Fibroblast of the aortic adventitia (primary cell): ENCODE results near the gene IFT25. TPM values are rescaled to one million over a fixed set of nuclear protein-coding genes. Genes with fewer than 3 reads are reported as not detected.
"Not testable (repeated sequence)": the region's sequence is repeated elsewhere in the genome, so short reads cannot be mapped to it uniquely, and the experiment has no call there.

ENCODE experiments used
- DNase-seq: peaks from one replicate; pipeline ENCODE4 v3.0.0-alpha.2; 2010; ENCODE audit warnings: low read depth
- H3K4me3 ChIP-seq: 2 replicates; pipeline ENCODE4 v1.5.1; 2011; ENCODE audit warnings: low read depth, mild to moderate bottlenecking, control low read depth, low read length, moderate library complexity
- total RNA-seq: library from RNA; depleted of rRNA; stranded (reverse); fragments of >200 nt; gene quantifications from 2 replicates; pipeline ENCODE4 v1.2.3, GENCODE V29; 2012; ENCODE audit warnings: low replicate concordance
- TF ChIP-seq, protein P1 (sequence below): IDR thresholded peaks from 2 replicates; pipeline ENCODE4 v1.5.1; 2011; ENCODE audit warnings: mild to moderate bottlenecking, low read length, control low read depth, inconsistent platforms; ENCODE audit not compliant: insufficient read depth

The IFT25 gene
- total RNA-seq: 20.8 and 53.4 TPM in 2 replicates

DNA sequence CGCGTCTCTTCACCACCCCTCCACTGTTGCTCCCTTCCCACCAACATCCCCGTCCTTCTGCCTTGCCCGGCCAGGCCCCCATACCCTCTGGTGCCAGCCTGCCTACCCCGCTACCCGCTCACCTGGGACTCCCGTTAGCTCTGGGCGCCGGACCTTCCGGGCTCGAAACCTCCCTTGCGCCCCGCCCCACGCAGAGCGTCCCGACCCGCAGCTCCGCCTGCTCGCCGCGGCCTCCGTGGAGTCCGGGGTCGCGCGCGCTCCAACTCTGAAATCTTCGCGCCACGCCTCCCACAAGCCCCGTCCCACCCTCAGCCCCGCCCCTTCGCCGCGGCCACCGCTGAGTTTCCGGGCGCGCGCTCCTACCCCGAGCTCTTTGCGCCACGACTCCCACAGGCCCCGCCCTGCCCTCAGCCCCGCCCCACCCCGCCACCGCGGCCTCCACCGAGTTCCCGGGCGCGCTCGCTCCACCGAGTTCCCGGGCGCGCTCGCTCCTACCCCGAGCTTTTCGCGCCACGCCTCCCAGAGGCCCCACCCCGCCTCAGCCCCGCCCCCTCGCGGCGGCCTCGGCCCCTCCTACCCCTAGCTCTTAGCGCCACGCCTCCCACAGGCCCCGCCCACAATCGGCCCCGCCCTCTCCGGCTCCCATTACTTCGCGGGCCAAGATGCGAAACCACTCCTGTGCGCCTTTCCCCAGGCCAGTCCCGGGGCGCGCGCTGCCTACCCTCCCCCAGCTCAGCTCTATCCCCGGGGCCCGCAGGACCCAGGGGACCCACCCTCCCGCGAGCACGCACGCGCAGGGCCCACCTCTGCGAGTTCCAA is at the start of gene IFT25:
IFT25 (minus strand) TSS at position 267 of the 819 bp plus-strand sequence. CDS start 5,617 bp downstream, outside the sequence.
- peak within 1 kb of the TSS; percentile 99 for H3K4me3 ChIP-seq
- DNase-seq: peak; percentile 96
- TF ChIP-seq, protein P1, sequence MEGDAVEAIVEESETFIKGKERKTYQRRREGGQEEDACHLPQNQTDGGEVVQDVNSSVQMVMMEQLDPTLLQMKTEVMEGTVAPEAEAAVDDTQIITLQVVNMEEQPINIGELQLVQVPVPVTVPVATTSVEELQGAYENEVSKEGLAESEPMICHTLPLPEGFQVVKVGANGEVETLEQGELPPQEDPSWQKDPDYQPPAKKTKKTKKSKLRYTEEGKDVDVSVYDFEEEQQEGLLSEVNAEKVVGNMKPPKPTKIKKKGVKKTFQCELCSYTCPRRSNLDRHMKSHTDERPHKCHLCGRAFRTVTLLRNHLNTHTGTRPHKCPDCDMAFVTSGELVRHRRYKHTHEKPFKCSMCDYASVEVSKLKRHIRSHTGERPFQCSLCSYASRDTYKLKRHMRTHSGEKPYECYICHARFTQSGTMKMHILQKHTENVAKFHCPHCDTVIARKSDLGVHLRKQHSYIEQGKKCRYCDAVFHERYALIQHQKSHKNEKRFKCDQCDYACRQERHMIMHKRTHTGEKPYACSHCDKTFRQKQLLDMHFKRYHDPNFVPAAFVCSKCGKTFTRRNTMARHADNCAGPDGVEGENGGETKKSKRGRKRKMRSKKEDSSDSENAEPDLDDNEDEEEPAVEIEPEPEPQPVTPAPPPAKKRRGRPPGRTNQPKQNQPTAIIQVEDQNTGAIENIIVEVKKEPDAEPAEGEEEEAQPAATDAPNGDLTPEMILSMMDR: no peak

DNA sequence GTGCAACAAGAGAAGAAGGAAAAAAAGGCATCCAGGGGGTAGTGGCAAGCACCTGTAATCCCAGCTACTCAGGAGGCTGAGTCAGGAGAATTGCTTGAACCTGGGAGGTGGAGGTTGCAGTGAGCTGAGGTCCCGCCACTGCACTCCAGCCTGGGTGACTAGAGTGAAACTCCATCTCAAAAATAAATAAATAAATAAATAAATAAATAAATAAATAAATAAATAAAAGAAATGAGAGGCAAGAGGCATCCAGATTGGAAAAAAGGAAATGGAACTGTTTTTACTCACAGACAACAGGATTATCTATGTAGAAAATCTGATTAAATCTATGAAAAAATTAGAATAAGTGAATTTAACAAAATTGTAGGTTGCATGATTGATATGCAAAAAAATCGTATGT is 49.0 kb upstream of the IFT25 start:
- not testable (repeated sequence) for DNase-seq, H3K4me3 ChIP-seq

DNA sequence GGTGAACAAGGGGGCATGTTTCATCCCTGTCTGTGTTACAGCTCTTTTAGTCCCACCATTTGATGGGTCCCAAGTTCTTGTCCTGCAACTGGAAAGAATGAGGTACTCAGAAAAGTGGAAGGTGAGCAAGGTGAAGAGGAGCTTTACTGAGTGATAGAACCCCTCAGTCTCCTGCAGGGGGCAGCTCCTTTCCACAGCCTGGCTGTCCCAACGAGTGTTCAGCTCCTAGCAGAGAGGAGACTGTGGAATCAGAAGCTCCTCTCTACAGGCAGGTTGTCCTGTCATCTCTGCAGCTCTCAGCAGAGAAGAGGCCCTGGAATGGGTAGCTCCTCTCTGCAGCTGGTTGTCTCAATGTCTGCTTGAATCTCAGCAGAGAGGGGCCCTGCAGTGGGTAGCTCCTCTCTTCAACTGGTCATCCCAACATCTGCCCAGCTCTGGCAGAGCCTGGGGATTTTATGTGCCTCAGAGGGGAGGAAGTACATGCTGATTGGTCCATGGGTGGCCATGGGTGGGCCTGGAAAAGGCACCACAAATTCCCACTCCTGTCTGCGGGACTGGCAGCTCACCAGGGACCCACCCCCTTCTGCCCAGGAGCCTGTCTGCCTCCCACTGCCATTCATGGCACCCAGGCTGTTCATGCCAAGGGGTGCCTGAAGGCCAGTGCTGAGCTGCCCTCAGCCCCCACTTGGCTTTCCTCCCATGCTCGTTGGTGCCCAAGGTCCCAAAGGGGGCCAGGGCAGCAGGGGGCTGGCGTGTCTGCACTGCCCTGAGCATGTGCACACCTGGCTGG is 46.8 kb upstream of the IFT25 start:
- TF ChIP-seq, protein P1: peak; percentile 33
- H3K4me3 ChIP-seq: no peak overlapping the region
- peak; percentile 7 for DNase-seq

DNA sequence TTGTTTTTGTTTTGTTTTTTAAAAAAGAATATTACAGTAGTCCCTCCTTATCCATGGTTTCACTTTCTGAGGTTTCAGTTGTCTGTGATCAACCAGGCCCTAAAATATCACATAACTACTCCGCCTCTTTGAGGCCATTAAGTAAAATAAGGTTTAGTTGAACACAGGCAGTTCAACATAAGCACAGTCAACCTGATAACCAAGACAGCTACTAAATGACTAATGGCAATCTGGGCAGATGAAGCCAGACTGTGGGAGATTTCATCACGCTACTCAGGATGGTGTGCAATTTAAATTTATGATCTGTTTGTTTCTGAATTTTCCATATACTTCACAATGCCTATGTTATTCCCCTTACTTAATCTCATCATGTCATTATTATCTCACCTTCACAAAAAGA is 42.4 kb upstream of the IFT25 start:
- peak; percentile 36 for DNase-seq
- no peak overlapping the region for H3K4me3 ChIP-seq
- TF ChIP-seq, protein P1: no peak

DNA sequence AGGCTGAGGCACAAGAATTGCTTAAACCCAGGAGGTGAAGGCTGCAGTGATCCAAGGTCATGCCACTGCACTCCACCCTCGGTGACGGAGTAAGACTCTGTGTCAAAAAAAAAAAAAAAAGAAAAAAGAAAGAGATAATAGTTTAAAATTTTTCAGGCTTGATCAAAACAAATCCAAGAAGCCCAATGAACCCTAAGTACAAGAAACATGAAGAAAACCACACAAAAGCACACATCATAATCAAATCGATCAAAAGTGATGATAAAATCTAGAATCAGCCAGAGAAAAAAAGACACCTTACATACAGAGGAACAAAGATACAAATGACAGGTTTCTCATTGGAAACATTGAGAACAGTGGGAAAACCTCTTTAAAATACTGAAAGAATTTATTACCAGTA is 41.0 kb upstream of the IFT25 start:
- H3K4me3 ChIP-seq: no peak overlapping the region
- DNase-seq: no peak
- TF ChIP-seq, protein P1: no peak

DNA sequence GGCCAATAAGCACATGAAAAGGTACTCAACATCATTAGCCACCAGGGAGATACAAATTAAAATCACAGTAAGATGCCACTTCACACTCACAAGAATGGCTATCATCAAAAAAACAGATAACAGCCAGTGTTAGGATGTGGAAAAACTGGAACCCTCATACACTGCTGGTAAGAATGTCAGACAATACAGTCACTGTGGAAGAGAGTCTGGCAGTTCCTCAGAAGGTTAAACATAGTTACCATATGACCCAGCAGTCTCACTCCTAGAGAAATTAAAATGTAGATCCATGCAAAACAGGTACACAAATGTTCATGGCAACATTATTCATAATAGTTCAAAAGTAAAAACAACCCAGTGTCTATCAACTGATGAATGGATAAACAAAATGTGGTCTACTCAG is 39.2 kb upstream of the IFT25 start:
- TF ChIP-seq, protein P1: no peak
- DNase-seq: no peak
- no peak overlapping the region for H3K4me3 ChIP-seq

DNA sequence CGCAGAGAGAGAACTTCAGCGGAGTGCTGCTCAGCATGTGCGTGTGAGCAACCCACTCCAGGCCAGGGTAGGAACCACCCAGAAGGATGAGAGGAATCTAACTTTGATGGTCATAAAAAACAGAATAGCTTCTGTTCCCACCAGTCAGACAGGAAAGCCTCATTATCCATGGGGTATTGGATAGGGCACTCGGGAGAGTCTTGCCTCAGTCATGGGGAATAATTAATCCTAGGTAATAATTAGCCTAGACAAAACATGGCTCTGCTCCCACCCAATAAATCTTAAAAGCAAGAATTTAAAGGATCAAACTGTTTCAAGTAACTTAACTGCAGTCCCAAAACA is 37.2 kb upstream of the IFT25 start:
- H3K4me3 ChIP-seq: peak overlapping the region; percentile 31
- no peak for DNase-seq
- TF ChIP-seq, protein P1: no peak
